Mucosa of descending colon (tissue), 3 donors: ENCODE measurements around the gene CD3G. TPM values are rescaled to one million over a fixed set of nuclear protein-coding genes. Genes with fewer than 3 reads are reported as not detected.

Experiments
- ATAC-seq: fragments of 200-7000 bp; cut with Tn5 transposase; one replicate; pipeline ENCODE4 v1.9.1; 2020; ENCODE audit warnings: mild to moderate bottlenecking, moderate library complexity
- DNase-seq, 3 donors: peaks; one replicate each; pipeline ENCODE4 v3.0.0-alpha.2; 2020
- H3K36me3 ChIP-seq: fragments of 200-600 bp; one replicate; pipeline ENCODE4 v1.8.0; 2021; ENCODE audit warnings: low read depth, mild to moderate bottlenecking
- H3K4me1 ChIP-seq: fragments of 200-600 bp; one replicate; pipeline ENCODE4 v1.8.0; 2021; ENCODE audit warnings: low read depth, mild to moderate bottlenecking
- H3K4me3 ChIP-seq: fragments of 200-600 bp; one replicate; pipeline ENCODE4 v1.8.0; 2021; ENCODE audit warnings: mild to moderate bottlenecking
- H3K9me3 ChIP-seq: fragments of 200-600 bp; one replicate; pipeline ENCODE4 v1.8.0; 2021; ENCODE audit warnings: mild to moderate bottlenecking
- CTCF ChIP-seq: fragments of 200-600 bp; IDR thresholded peaks from one replicate; pipeline ENCODE4 v1.8.0; 2022; ENCODE audit warnings: antibody characterized with exemption, mild to moderate bottlenecking
- intact Hi-C, 2 donors: fragments of 100-400 bp; cut with DNase I in 1 of 2; cut with micrococcal nuclease in 1 of 2; formaldehyde crosslinking; loops; one replicate each; pipeline versions ENCODE4 v1.11.0 to v1.11.1; 2022; cut with DNase I, micrococcal nuclease
- total RNA-seq, 3 donors: library from RNA; stranded (reverse); fragmentation: NEBNext Ultra II Directional in 2 of 3; extraction: Animal tissue kit (Norgen Biotek cat#: 25700) in 2 of 3; gene quantifications; one replicate each; pipeline versions ENCODE4 v1.2.1 to v1.2.4, GENCODE V29; 2021 to 2023
- donor health status: DM: no; HTN: no; CAD: no; lungs with moderate emphysema.
- donor health status: DM: no; HTN: no; CAD: no.
- donor health status: DM: no; HTN: yes; CAD: no.

CD3G gene
- total RNA-seq, 3 donors from 2014 or later = 2.8 to 5.1 (median 4.2) TPM

- no peaks in the 10 kb centered on the region for H3K9me3 ChIP-seq
- DNase-seq (no peak), ATAC-seq (no peak)
- intact Hi-C loops = no loop called here
- no peak for TF ChIP-seq CTCF
- H3K4me3 ChIP-seq = no peak overlapping the region
- H3K36me3 ChIP-seq = no peaks in the 10 kb centered on the region
- H3K4me1 ChIP-seq = no peaks in the 10 kb centered on the region
These were observed 18.9 kb upstream of the CD3G start for GRCh38 chr11:118325283-118325682.

GRCh38 chr11:118328745-118329144 is 15.4 kb upstream of the CD3G start:
- Histone ChIP-seq H3K9me3 (no peaks in the 10 kb centered on the region), H3K36me3 (no peaks in the 10 kb centered on the region), H3K4me1 (no peaks in the 10 kb centered on the region), H3K4me3 (no peak overlapping the region)
- DNase-seq (no peak), ATAC-seq (no peak)
- intact Hi-C loops = no loop called here
- no peak for TF ChIP-seq CTCF

- TF ChIP-seq CTCF = no peak
- ATAC-seq = no peak
These were observed 9.4 kb upstream of the CD3G start for GRCh38 chr11:118334745-118335144.

GRCh38 chr11:118338637-118339061 is 5.5 kb upstream of the CD3G start:
- no peak overlapping the region for H3K4me3 ChIP-seq
- no peaks in the 10 kb centered on the region for H3K9me3 ChIP-seq
- H3K36me3 ChIP-seq = no peaks in the 10 kb centered on the region
- peak; percentile 59 to 80 (median 68) for DNase-seq
- intact Hi-C loops = no loop called here
- TF ChIP-seq CTCF = no peak
- ATAC-seq = peak; percentile 81
- H3K4me1 ChIP-seq = no peaks in the 10 kb centered on the region

More at GRCh38 chr11:118334745-118335144, 9.4 kb upstream of the CD3G start:
- H3K4me3 ChIP-seq = no peak overlapping the region
- no peaks in the 10 kb centered on the region for H3K9me3 ChIP-seq
- intact Hi-C loops = no loop called here
- no peaks in the 10 kb centered on the region for H3K36me3 ChIP-seq
- no peak for DNase-seq
- H3K4me1 ChIP-seq = no peaks in the 10 kb centered on the region

- no peaks in the 10 kb centered on the region for H3K36me3 ChIP-seq
- intact Hi-C loops = no loop called here
- no peak overlapping the region for H3K4me3 ChIP-seq
- no peaks in the 10 kb centered on the region for H3K9me3 ChIP-seq
- H3K4me1 ChIP-seq = no peaks in the 10 kb centered on the region
- DNase-seq = no peak
- no peak for ATAC-seq
- no peak for TF ChIP-seq CTCF
These were observed 4.7 kb upstream of the CD3G start for GRCh38 chr11:118339281-118339961.

GRCh38 chr11:118340449-118340848 is 3.7 kb upstream of the CD3G start:
- no peak for TF ChIP-seq CTCF
- H3K4me1 ChIP-seq = no peaks in the 10 kb centered on the region
- intact Hi-C loops = no loop called here
- no peaks in the 10 kb centered on the region for H3K36me3 ChIP-seq
- ATAC-seq = no peak
- DNase-seq = no peak
- H3K9me3 ChIP-seq = no peaks in the 10 kb centered on the region
- no peak overlapping the region for H3K4me3 ChIP-seq
